K562 (cell line): ENCODE measurements around the gene CD55. TPM values are rescaled to one million over a fixed set of nuclear protein-coding genes. Genes with fewer than 3 reads are reported as not detected.
A peak's percentile ranks its signal among the peaks of the same experiment; 100 is the strongest.

Experiments used
- CGGBP1 ChIP-seq: fragments of 250-450 bp; sonication (Bioruptor Pico); IDR thresholded peaks from 2 replicates; pipeline ENCODE4 v1.9.0; 2021; ENCODE audit warnings: mild to moderate bottlenecking
- HES1 ChIP-seq: fragments of 450-650 bp; IDR thresholded peaks from 2 replicates; pipeline ENCODE4 v1.6.1; 2016; ENCODE audit warnings: low read depth, mild to moderate bottlenecking, moderate library complexity
- KAT8 ChIP-seq: fragments of 450-650 bp; IDR thresholded peaks from 2 replicates; pipeline ENCODE4 v1.6.1; 2016; ENCODE audit warnings: low read depth, mild to moderate bottlenecking
- L3MBTL2 ChIP-seq: fragments of 450-650 bp; IDR thresholded peaks from 2 replicates; pipeline ENCODE4 v1.6.1; 2016; ENCODE audit warnings: mild to moderate bottlenecking, moderate library complexity
- MAFF ChIP-seq: IDR thresholded peaks from 2 replicates; pipeline ENCODE4 v1.6.1; 2012; ENCODE audit warnings: low read length, improper control_type of control experiment
- NCOA6 ChIP-seq: fragments of 450-650 bp; IDR thresholded peaks from 2 replicates; pipeline ENCODE4 v1.6.1; 2017; ENCODE audit warnings: mild to moderate bottlenecking
- NFE2 ChIP-seq: IDR thresholded peaks from 2 replicates; pipeline ENCODE4 v1.6.1; 2014; ENCODE audit warnings: antibody characterized with exemption, low read depth
- SETDB1 ChIP-seq: IDR thresholded peaks from one replicate; pipeline ENCODE4 v1.6.1; 2012; ENCODE audit warnings: low read length, control low read depth, inconsistent platforms
- SMARCA4 ChIP-seq: fragments of 450-650 bp; IDR thresholded peaks from 2 replicates; pipeline ENCODE4 v1.6.1; 2016
- SRSF7 ChIP-seq: fragments of 200-400 bp; formaldehyde crosslinking; optimal IDR thresholded peaks from 2 replicates; pipeline ENCODE3; 2017; ENCODE audit warnings: mild to moderate bottlenecking, low read depth, low read length
- TFAM ChIP-seq: fragments of 250-450 bp; sonication (Bioruptor Pico); conservative IDR thresholded peaks from 2 replicates; pipeline ENCODE4 v1.5.0; 2021; ENCODE audit warnings: mild to moderate bottlenecking, moderate library complexity
- UBTF ChIP-seq, 2 experiments: IDR thresholded peaks; 2 replicates each; pipeline ENCODE4 v1.6.1; 2012; ENCODE audit warnings: improper control_type of control experiment in 2 of 2, low read depth in 2 of 2, low read length in 2 of 2, borderline replicate concordance in 1 of 2
- YBX1 ChIP-seq: fragments of 450-650 bp; IDR thresholded peaks from 2 replicates; pipeline ENCODE4 v1.7.1; 2016; ENCODE audit warnings: mild to moderate bottlenecking
- ZBTB11 ChIP-seq, 3 experiments: fragments of 200-800 bp in 1 of 3; fragments of 250-450 bp in 1 of 3; fragments of 450-650 bp in 1 of 3; sonication (Bioruptor Pico) in 1 of 3; sonication (Bioruptor generic) in 1 of 3; formaldehyde crosslinking in 1 of 3; IDR thresholded peaks; 2 replicates each; pipeline versions ENCODE4 v1.6.1 to v1.8.0; 2016 to 2022; ENCODE audit warnings: mild to moderate bottlenecking in 2 of 3, missing genetic modification characterization in 2 of 3, missing compliant biosample characterization in 1 of 3, moderate library complexity in 1 of 3
- ZBTB33 ChIP-seq: sonication (generic); formaldehyde crosslinking; IDR thresholded peaks from 2 replicates; pipeline ENCODE4 v1.8.1; 2023; ENCODE audit warnings: mild to moderate bottlenecking, missing genetic modification reagents
- ZNF24 ChIP-seq: fragments of 450-650 bp; IDR thresholded peaks from 2 replicates; pipeline ENCODE4 v1.6.1; 2016
- ZNF354B ChIP-seq: fragments of 250-450 bp; sonication (Bioruptor Pico); IDR thresholded peaks from 2 replicates; pipeline ENCODE4 v1.4.0; 2020
- polyA plus RNA-seq, 8 experiments: library from polyadenylated mRNA; depleted of rRNA in 4 of 8; stranded (reverse) in 5 of 8; unstranded in 3 of 8; fragments of >200 nt; fragmentation: Nextera tagmentation in 2 of 8; fragmentation: Illumina TruSeq in 1 of 8; extraction: Ambion mirVana in 2 of 8; extraction: Trizol in 1 of 8; gene quantifications; 2 replicates each; pipeline versions ENCODE4 v1.2.1 to v1.2.3, GENCODE V29; 2011 to 2014; ENCODE audit warnings: inconsistent platforms in 1 of 8, missing spikeins in 1 of 8
- total RNA-seq, 7 experiments: library from RNA; depleted of rRNA in 6 of 7; stranded (reverse); fragments of >200 nt in 6 of 7; fragmentation: Illumina TruSeq in 2 of 7; extraction: Trizol in 2 of 7; gene quantifications; 2 replicates each; pipeline versions ENCODE4 v1.2.1 to v1.2.3, GENCODE V29; 2011 to 2021; ENCODE audit warnings: low replicate concordance in 1 of 7

The CD55 gene
- total and polyA plus RNA-seq, 9 of the 15 experiments (the other 6 are each of a cell fraction or from before 2014, with no cell fraction given): 17.7 to 150 (median 97.0) TPM

GRCh38 chr1:207321079-207321789 lies at the start of gene CD55 (continued):
- no peak for TF ChIP-seq UBTF (IDR thresholded peaks at IDR 0.05; ENCODE audit: borderline replicate concordance in 1 of 2, low read depth in 2 of 2, low read length in 2 of 2)
- TF ChIP-seq ZBTB11 (CRISPR knock-in tag; IDR thresholded peaks at IDR 0.05): peak in 1 of 3 experiments; percentile 67; a peak in 2 of 6 replicates
- TF ChIP-seq SETDB1: no peak
- no peak for TF ChIP-seq MAFF
- TF ChIP-seq ZNF354B (CRISPR knock-in tag): no peak
- TF ChIP-seq HES1: peak; percentile 82
- peak; percentile 31; the same call in 1 of the 2 replicates for TF ChIP-seq ZNF24
- TF ChIP-seq ZBTB33 (CRISPR knock-in tag): peak; percentile 64; the same call in 1 of the 2 replicates
- TF ChIP-seq TFAM (CRISPR knock-in tag): no peak
- TF ChIP-seq L3MBTL2: peak; percentile 84
- TF ChIP-seq SMARCA4: peak; percentile 49; the same call in 1 of the 2 replicates
- no peak for TF ChIP-seq YBX1
- TF ChIP-seq CGGBP1 (CRISPR knock-in tag): peak; percentile 93
- no peak for TF ChIP-seq KAT8
- no peak; the same call in 1 of the 2 replicates for TF ChIP-seq NFE2
- no peak for TF ChIP-seq NCOA6
- no peak for TF ChIP-seq SRSF7
